AG04450 (cell line): Measurements from ENCODE around the gene CLPSL1. TPM values are rescaled to one million over a fixed set of nuclear protein-coding genes. Genes with fewer than 3 reads are reported as not detected.

Source experiments
- CTCF ChIA-PET: fragments of 300-600, 350-600 bp; formaldehyde crosslinking; extraction: SDS; loops from one replicate; lab custom pipeline; 2022; ENCODE audit warnings: antibody characterized with exemption, inconsistent platforms; lab: Charles Lee
- POLR2A ChIA-PET: fragments of 350-600 bp; formaldehyde crosslinking; extraction: SDS; loops from one replicate; lab custom pipeline; 2021; ENCODE audit warnings: antibody characterized with exemption, inconsistent platforms; lab: Yijun Ruan, JAX
- DNase-seq: peaks from one replicate; pipeline ENCODE4 v3.0.0-alpha.2; 2011; ENCODE audit warnings: low read depth, low spot score
- H3K27ac ChIP-seq: one replicate; pipeline ENCODE4 v1.5.1; 2012; ENCODE audit warnings: low read depth, low read length, control low read depth
- H3K27me3 ChIP-seq: one replicate; pipeline ENCODE4 v1.6.0; 2012; ENCODE audit warnings: low read length; ENCODE audit not compliant: control insufficient read depth, insufficient read depth
- H3K4me3 ChIP-seq: 2 replicates; pipeline ENCODE4 v1.5.1; 2011; ENCODE audit warnings: mild to moderate bottlenecking, low read depth, low read length, control low read depth
- H3K9me3 ChIP-seq: 2 replicates; pipeline ENCODE4 v1.5.1; 2012; ENCODE audit warnings: low read length; ENCODE audit not compliant: control insufficient read depth, insufficient read depth
- CTCF ChIP-seq: IDR thresholded peaks from 2 replicates; pipeline ENCODE4 v1.5.1; 2011; ENCODE audit warnings: low read depth, low read length, control low read depth, inconsistent platforms
- polyA plus RNA-seq: library from polyadenylated mRNA; depleted of rRNA; stranded (reverse); fragments of >200 nt; gene quantifications from 2 replicates; pipeline ENCODE4 v1.2.3, GENCODE V29; 2011

Gene CLPSL1
- polyA plus RNA-seq, 1 experiment: not detected

DNA sequence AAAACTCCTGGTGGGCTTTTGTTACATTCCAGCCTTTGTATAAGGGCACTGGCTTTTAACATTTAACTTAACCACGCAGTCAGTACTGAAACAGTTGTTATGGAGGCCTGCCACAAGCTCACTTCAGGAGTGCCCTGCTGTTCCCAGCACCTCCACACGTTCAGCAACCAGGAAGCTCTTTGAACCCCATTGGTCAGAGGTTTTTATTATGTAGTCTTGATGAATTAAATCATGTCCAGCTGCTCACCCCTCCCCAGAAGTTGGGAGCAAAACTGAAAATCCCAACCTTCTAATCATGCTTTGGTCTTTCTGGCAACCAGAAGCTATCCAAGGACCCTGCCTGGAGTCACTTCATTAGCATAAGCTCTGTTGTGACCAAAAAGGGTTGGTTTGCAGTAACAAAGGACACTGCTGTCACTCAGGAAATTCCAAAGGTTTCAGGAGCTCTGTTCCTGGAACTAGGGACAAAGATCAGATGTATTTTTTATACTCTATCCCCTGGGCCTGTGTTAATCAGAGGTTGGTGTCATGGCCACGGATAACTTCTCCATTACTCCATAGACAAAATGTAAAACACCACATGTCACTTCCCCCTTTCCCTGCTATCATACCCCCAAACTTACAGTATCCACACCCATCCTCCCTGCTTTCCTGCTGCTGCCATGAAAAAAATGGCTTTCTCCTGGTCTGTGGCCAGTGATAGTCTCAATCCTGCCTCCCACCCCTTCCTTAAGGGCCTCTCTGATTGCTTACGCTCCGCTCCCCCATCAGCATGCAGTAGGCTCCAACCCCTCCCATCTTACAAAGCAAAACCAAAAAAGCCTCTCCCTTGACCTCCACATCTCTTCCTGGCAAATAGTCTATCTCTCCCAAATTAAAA, 40.9 kb upstream of the CLPSL1 start:
- H3K4me3 ChIP-seq: no peak overlapping the region
- H3K9me3 ChIP-seq: no peaks in the 10 kb centered on the region
- H3K27ac ChIP-seq: peak overlapping the region; percentile 2
- CTCF ChIA-PET: interaction anchor here (0.6 to 7.6 kb wide), 4 partner anchors 155 to 271 kb away, joined by 3 to 143 read pairs (median 3); no protein-coding TSS in a partner anchor
- no peak for DNase-seq
- peaks cover 7% of the 10 kb centered on the region for H3K27me3 ChIP-seq
- POLR2A ChIA-PET: no interaction called here
- TF ChIP-seq CTCF: no peak

GRCh38 chr6:35742842-35743241, 38.0 kb upstream of the CLPSL1 start:
- no peak for DNase-seq
- TF ChIP-seq CTCF: no peak
- Histone ChIP-seq H3K27me3 (peaks cover 11% of the 10 kb centered on the region), H3K9me3 (no peaks in the 10 kb centered on the region; the same call in 1 of the 2 replicates), H3K4me3 (no peak overlapping the region), H3K27ac (no peak overlapping the region)
- ChIA-PET CTCF (interaction anchor here (0.6 to 7.6 kb wide), 2 partner anchors 156 to 220 kb away, joined by 3 to 143 read pairs; no protein-coding TSS in a partner anchor), POLR2A (no interaction called here)

DNA sequence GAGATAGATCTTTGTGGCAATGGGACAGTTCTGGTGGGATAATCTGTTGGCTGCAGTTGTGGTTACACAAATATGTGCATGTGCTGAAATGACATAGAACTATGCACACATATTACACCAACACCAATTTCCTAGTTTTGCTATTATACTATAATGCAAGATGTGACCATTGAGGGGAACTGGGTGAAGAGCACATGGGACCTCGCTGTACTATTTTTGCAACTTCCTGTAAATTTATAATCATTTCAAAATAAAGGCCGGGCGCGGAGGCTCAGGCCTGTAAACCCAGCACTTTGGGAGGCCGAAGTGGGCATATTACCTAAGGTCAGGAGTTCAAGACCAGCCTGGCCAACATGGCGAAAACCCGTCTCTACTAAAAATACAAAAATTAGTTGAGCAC, 35.3 kb upstream of the CLPSL1 start:
- TF ChIP-seq CTCF: no peak
- peaks cover 8% of the 10 kb centered on the region for H3K27me3 ChIP-seq
- H3K4me3 ChIP-seq: no peak overlapping the region
- ChIA-PET POLR2A (no interaction called here), CTCF (no interaction called here)
- H3K9me3 ChIP-seq: peaks cover 3% of the 10 kb centered on the region
- no peak for DNase-seq
- H3K27ac ChIP-seq: no peak overlapping the region

DNA sequence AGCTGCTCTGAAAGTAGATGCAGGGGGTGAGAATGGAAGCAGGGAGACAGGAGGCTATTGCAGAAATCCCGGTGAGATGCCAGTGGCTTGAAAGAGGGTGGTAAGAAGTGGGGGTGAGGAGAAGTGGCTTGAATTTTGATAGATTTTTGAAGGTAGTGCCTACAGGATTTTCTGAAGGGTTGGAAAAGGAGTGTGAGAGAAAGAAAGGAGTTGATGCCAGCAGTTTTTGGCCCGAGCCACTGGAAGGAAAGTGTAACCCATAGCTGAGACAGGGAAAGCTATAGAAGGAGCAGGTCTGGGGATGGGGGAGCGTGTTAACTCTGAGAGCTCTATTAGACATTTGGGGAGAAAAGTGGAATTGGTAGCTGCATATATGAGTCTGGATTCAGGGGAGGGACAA, 34.3 kb upstream of the CLPSL1 start:
- Histone ChIP-seq H3K27ac (no peak overlapping the region), H3K27me3 (peaks cover 11% of the 10 kb centered on the region), H3K9me3 (peaks cover 3% of the 10 kb centered on the region), H3K4me3 (no peak overlapping the region)
- CTCF ChIA-PET: interaction anchor here (1.6 kb wide), 1 partner anchor 10 kb away, joined by 6 read pairs; the partner anchor contains the start of gene ARMC12
- no peak for TF ChIP-seq CTCF
- DNase-seq: no peak
- POLR2A ChIA-PET: no interaction called here

DNA sequence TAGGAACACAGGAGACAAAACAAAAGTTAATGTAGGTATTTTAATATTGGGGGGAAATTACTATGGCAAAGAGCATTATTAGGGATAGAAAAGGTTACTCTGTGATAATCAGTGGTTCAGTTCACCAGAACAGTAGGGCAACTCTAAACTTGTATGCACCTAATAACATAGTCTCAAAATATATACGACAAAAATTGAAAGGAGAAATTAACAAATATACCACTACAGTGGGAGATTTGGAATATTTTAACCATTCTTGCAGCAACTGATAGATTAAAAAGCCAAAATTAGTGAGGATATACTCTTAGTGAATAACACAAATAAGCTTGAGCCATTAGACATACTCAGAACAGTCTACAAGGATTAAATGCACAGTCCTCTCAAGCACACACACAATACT, 32.9 kb upstream of the CLPSL1 start:
- H3K9me3 ChIP-seq: peaks cover 3% of the 10 kb centered on the region
- peaks cover 11% of the 10 kb centered on the region for H3K27me3 ChIP-seq
- CTCF ChIA-PET: interaction anchor here (1.6 kb wide), 1 partner anchor 11 kb away, joined by 6 read pairs; the partner anchor contains the start of gene ARMC12
- TF ChIP-seq CTCF: no peak
- no peak for DNase-seq
- POLR2A ChIA-PET: interaction anchor here (0.5 kb wide), 1 partner anchor 37 kb away, joined by 3 read pairs; no protein-coding TSS in a partner anchor
- H3K27ac ChIP-seq: no peak overlapping the region
- H3K4me3 ChIP-seq: no peak overlapping the region
